ENCODE measurements around the gene ERGIC1. TPM values are rescaled to one million over a fixed set of nuclear protein-coding genes. Genes with fewer than 3 reads are reported as not detected.

The ERGIC1 gene
- total RNA-seq, 4 donors from 2014 or later, result 116 to 172 (median 144) TPM

- peaks cover 0 to 59% (median under 1%) of the 10 kb centered on the region in 3 donors for H3K4me1 ChIP-seq
- no peak for TF ChIP-seq EP300 (IDR thresholded peaks at IDR 0.05)
- no peak for TF ChIP-seq CTCF (IDR thresholded peaks at IDR 0.05)
- TF ChIP-seq POLR2A (IDR thresholded peaks at IDR 0.05), result no peak
- TF ChIP-seq POLR2AphosphoS5 (IDR thresholded peaks at IDR 0.05), result no peak
- 88 to 100% methylated on average over 2 to 5 of the region's 8 CpGs for WGBS, 2 donors (ENCODE audit: low coverage in 1 of 2)
Observed at GRCh38 chr5:172990776-172991175, 156.7 kb downstream of the ERGIC1 start.

GRCh38 chr5:172994405-172994804 lies 160.4 kb downstream of the ERGIC1 start:
- no peak for TF ChIP-seq CTCF (IDR thresholded peaks at IDR 0.05)
- no peak for TF ChIP-seq EP300 (IDR thresholded peaks at IDR 0.05)
- no peak for ATAC-seq
- H3K36me3 ChIP-seq, result peaks cover 0 to 60% of the 10 kb centered on the region in 2 donors

More at GRCh38 chr5:172990776-172991175, 156.7 kb downstream of the ERGIC1 start:
- no peaks in the 10 kb centered on the region for H3K27me3 ChIP-seq
- H3K36me3 ChIP-seq, result peaks cover 0 to 73% of the 10 kb centered on the region in 2 donors
- no peaks in the 10 kb centered on the region for H3K9me3 ChIP-seq
- H3K4me3 ChIP-seq, result no peak overlapping the region
- H3K27ac ChIP-seq, result no peak overlapping the region
- no peak for ATAC-seq

GRCh38 chr5:172999372-172999973 lies 165.4 kb downstream of the ERGIC1 start:
- no peak for TF ChIP-seq CTCF (IDR thresholded peaks at IDR 0.05)
- no peak for TF ChIP-seq POLR2AphosphoS5 (IDR thresholded peaks at IDR 0.05)
- no peak for TF ChIP-seq POLR2A (IDR thresholded peaks at IDR 0.05)
- no peak for TF ChIP-seq EP300 (IDR thresholded peaks at IDR 0.05)
- Histone ChIP-seq H3K9me3 (no peaks in the 10 kb centered on the region), H3K27me3 (no peaks in the 10 kb centered on the region), H3K4me3 (no peak overlapping the region), H3K27ac (peak overlapping the region in 2 of 4 donors; percentile 39 to 65), H3K4me1 (peaks cover 3 to 56% (median 4%) of the 10 kb centered on the region in 3 donors), H3K36me3 (peaks cover 0 to 33% of the 10 kb centered on the region in 2 donors)
- 69 to 91% methylated on average over 3 of the region's 3 CpGs for WGBS, 2 donors (ENCODE audit: low coverage in 1 of 2)
- ATAC-seq, result peak; percentile 63

More at GRCh38 chr5:172994405-172994804, 160.4 kb downstream of the ERGIC1 start:
- 91 to 96% methylated on average over 2 of the region's 2 CpGs for WGBS, 2 donors (ENCODE audit: low coverage in 1 of 2)
- H3K9me3 ChIP-seq, result no peaks in the 10 kb centered on the region
- no peak overlapping the region for H3K27ac ChIP-seq
- H3K27me3 ChIP-seq, result no peaks in the 10 kb centered on the region
- H3K4me3 ChIP-seq, result no peak overlapping the region
- H3K4me1 ChIP-seq, result peaks cover 0 to 33% (median 0%) of the 10 kb centered on the region in 3 donors

- TF ChIP-seq CTCF (IDR thresholded peaks at IDR 0.05) (no peak), EP300 (IDR thresholded peaks at IDR 0.05) (no peak), POLR2AphosphoS5 (IDR thresholded peaks at IDR 0.05) (no peak), POLR2A (IDR thresholded peaks at IDR 0.05) (no peak)
- Histone ChIP-seq H3K27me3 (no peaks in the 10 kb centered on the region), H3K27ac (peak overlapping the region in 2 of 4 donors; percentile 39 to 65), H3K4me3 (no peak overlapping the region), H3K36me3 (peaks cover 0 to 28% of the 10 kb centered on the region in 2 donors), H3K4me1 (peaks cover 3 to 53% (median 4%) of the 10 kb centered on the region in 3 donors), H3K9me3 (no peaks in the 10 kb centered on the region)
- 11 to 40% methylated on average over 1 of the region's 1 CpG for WGBS, 2 donors (ENCODE audit: low coverage in 1 of 2)
- ATAC-seq, result no peak
Observed at GRCh38 chr5:172999974-173000373, 165.9 kb downstream of the ERGIC1 start.

- TF ChIP-seq EP300 (IDR thresholded peaks at IDR 0.05) (no peak), POLR2AphosphoS5 (IDR thresholded peaks at IDR 0.05) (no peak), CTCF (IDR thresholded peaks at IDR 0.05) (no peak), POLR2A (IDR thresholded peaks at IDR 0.05) (no peak)
- Histone ChIP-seq H3K36me3 (peaks cover 0 to 14% of the 10 kb centered on the region in 2 donors), H3K27me3 (no peaks in the 10 kb centered on the region), H3K4me3 (no peak overlapping the region), H3K27ac (peak overlapping the region in 1 of 4 donors; percentile 65), H3K9me3 (no peaks in the 10 kb centered on the region), H3K4me1 (peaks cover 3 to 55% (median 4%) of the 10 kb centered on the region in 3 donors)
- no peak for ATAC-seq
- WGBS, 2 donors (ENCODE audit: low coverage in 1 of 2), result 87 to 89% methylated on average over 6 of the region's 9 CpGs
Observed at GRCh38 chr5:173001229-173001841, 167.3 kb downstream of the ERGIC1 start.

Data from gastroesophageal sphincter (tissue), 4 donors.